Rectal smooth muscle tissue (tissue), 1 donor: ENCODE measurements around the gene SPATS2L.

Experiments
- H3K27ac ChIP-seq: one replicate; pipeline ENCODE4 v1.7.0; 2013; ENCODE audit warnings: low read depth, low read length, inconsistent platforms
- H3K27me3 ChIP-seq: one replicate; pipeline ENCODE4 v1.7.0; 2013; ENCODE audit warnings: low read length; ENCODE audit not compliant: control insufficient read depth, insufficient read depth
- H3K36me3 ChIP-seq: one replicate; pipeline ENCODE4 v1.7.0; 2013; ENCODE audit warnings: low read length; ENCODE audit not compliant: control insufficient read depth, insufficient read depth
- H3K4me1 ChIP-seq: one replicate; pipeline ENCODE4 v1.7.0; 2013; ENCODE audit warnings: low read length; ENCODE audit not compliant: control insufficient read depth, insufficient read depth
- H3K4me3 ChIP-seq: one replicate; pipeline ENCODE4 v1.7.0; 2013; ENCODE audit warnings: low read length
- H3K9ac ChIP-seq: one replicate; pipeline ENCODE4 v1.7.0; 2013; ENCODE audit warnings: low read length

Gene SPATS2L

GRCh38 chr2:200421270-200421669, 114.8 kb downstream of the SPATS2L start:
- no peak overlapping the region for H3K4me3 ChIP-seq
- peaks cover 11% of the 10 kb centered on the region for H3K36me3 ChIP-seq
- H3K9ac ChIP-seq: no peak overlapping the region
- no peak overlapping the region for H3K27ac ChIP-seq
- no peaks in the 10 kb centered on the region for H3K27me3 ChIP-seq
- H3K4me1 ChIP-seq: no peaks in the 10 kb centered on the region

- no peak overlapping the region for H3K4me3 ChIP-seq
- no peak overlapping the region for H3K9ac ChIP-seq
- H3K4me1 ChIP-seq: no peaks in the 10 kb centered on the region
- H3K27me3 ChIP-seq: no peaks in the 10 kb centered on the region
- no peak overlapping the region for H3K27ac ChIP-seq
- H3K36me3 ChIP-seq: peaks cover 11% of the 10 kb centered on the region
Observed at GRCh38 chr2:200422071-200422470, 115.6 kb downstream of the SPATS2L start.

DNA sequence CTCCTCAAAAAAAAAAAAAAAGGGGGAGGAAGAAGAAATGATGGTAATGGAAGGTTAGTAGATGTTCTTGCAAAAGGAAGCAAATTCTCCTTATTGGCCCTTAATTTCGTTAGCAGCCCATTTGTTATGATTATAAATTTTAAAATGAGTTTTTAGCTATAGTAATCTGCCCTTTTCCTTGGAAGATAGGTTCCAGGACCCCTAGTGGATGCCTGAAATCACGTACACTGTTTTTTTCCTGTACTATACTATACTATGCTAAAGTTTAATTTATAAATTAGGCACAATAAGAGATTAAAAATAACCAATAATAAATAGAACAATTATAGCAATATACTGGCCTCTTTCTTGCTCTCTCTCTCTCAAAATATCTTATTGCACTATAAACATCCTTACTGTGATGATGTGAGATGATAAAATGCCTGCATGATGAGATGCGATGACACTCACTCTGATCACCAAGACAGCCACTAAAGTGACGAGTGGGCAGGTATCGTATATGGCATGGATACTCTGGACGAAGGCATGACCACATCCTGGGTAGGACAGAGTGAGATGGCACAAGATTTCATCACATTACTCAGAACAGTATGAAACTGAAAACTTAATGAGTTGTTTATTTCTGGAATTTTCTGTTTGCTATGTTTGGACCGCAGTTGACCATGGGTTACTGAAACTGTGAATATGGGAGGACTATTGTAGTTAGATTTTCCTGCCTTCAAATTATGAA, 116.2 kb downstream of the SPATS2L start:
- Histone ChIP-seq H3K27ac (no peak overlapping the region), H3K4me1 (no peaks in the 10 kb centered on the region), H3K27me3 (no peaks in the 10 kb centered on the region), H3K9ac (no peak overlapping the region), H3K4me3 (no peak overlapping the region), H3K36me3 (peaks cover 11% of the 10 kb centered on the region)

- Histone ChIP-seq H3K4me1 (no peaks in the 10 kb centered on the region), H3K27ac (no peak overlapping the region), H3K36me3 (peaks cover 13% of the 10 kb centered on the region), H3K9ac (no peak overlapping the region), H3K4me3 (no peak overlapping the region), H3K27me3 (no peaks in the 10 kb centered on the region)
Observed at GRCh38 chr2:200423541-200423940, 117.0 kb downstream of the SPATS2L start.

DNA sequence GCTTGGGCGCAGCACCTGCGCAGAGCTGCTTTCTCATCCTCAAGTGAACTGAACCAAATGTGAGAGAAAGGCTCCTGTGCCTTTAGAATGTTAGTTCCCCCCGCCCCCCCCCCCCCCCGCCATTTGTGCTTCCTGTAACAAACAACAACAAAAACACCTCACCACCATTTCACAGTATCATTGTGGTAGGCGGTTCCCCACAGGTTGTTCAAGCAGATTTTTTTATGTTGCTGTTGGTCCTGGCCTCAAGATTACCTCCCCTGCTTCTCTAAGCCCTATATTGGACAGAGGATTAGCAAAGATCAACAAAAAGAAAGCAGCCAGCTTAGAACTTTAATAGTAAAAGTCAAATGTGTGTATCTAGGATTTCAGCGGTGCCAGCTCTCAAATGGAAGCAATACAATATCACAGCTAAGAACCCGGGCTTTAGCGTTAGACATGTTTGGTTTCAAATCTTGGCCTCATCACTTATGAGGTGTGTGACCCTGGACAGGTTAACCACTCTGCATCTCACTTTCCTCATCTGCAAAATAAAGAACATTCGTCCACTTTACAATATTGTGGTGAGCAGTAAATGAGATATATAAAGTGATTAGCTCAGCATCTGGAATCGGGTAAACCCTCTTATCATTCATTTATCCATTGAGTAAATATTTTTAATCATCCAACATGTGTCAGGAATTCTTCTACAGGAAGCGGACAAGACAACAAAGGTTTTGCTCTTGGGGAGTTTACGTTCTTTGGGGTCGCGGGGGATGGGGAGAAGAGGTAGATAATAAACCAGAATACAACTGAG, 118.7 kb downstream of the SPATS2L start:
- H3K4me1 ChIP-seq: no peaks in the 10 kb centered on the region
- H3K9ac ChIP-seq: no peak overlapping the region
- no peaks in the 10 kb centered on the region for H3K27me3 ChIP-seq

DNA sequence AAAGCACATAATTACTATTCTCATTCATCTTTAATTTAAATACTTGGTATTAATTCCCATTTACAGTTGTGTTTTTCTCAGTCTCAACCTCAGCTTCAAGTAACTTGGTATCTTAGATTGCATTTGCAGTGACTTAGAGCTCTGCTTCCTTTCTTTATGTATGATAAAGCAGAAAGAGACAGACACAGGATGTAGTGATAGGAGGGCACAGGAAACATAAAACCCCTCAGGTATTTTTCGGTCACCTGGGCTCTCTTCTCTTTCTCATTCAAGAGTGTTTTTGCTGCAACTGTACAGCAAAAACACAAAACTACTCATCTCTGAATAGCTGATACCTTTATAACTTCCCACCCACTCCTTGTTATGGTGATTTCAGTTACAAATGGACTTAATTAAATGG, 120.3 kb downstream of the SPATS2L start:
- Histone ChIP-seq H3K4me3 (no peak overlapping the region), H3K4me1 (no peaks in the 10 kb centered on the region), H3K27me3 (no peaks in the 10 kb centered on the region), H3K9ac (no peak overlapping the region), H3K36me3 (peaks cover 6% of the 10 kb centered on the region), H3K27ac (no peak overlapping the region)

More for the DNA sequence above, 118.7 kb downstream of the SPATS2L start:
- Histone ChIP-seq H3K4me3 (no peak overlapping the region), H3K27ac (no peak overlapping the region), H3K36me3 (peaks cover 11% of the 10 kb centered on the region)

DNA sequence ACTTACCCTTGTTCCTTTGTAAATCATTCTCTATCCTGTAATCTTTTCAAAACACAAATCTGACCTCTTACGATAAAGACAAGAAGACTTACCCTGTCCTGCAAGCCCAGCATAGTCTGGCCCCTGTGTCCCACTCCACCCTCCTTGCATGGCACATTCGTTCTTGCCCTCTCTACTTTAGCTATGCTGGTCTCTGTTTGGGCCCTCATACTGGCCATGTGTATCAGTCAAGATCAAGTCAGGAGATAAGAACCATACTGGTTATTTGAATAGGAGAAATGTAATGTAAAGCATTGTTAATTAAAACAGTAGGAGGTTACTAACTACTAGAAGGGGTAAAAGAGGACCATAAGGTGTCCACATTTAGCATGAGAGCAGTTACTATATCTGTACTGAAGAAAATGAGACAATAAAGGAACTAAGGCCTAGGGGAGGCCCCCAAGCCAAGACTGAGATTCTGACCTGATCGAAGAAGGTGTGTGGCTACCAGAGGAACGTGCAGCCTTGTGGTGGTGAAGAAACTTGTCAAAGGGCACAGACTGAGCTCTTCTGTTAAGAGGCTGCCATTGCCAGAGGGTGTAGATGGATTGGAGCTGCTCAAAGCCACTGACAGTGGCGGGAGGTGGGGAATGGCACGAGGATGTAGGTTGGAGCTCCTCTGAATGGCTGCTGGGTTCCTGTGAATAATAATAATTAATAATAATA, 122.6 kb downstream of the SPATS2L start:
- Histone ChIP-seq H3K27ac (no peak overlapping the region), H3K36me3 (peaks cover 6% of the 10 kb centered on the region), H3K4me1 (no peaks in the 10 kb centered on the region), H3K9ac (no peak overlapping the region), H3K27me3 (no peaks in the 10 kb centered on the region), H3K4me3 (no peak overlapping the region)

DNA sequence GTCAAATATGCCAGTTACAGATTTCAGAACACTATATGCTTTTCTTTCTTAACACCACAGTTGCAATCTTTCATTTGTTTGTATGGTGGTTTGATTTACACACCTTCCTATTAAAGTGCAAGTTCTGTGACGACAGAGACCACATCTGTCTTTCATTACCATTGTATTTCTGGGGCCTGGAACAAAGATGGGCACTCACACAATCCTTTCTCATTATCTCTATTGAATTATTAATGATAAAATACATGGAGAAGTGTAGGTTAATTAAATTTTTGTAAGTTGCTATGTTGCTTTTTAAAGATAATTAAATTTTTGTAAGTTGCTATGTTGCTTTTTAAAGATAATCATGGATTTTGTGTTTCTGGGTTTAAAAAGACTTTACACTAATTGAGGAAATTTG, 123.5 kb downstream of the SPATS2L start:
- Histone ChIP-seq H3K4me3 (no peak overlapping the region), H3K27ac (no peak overlapping the region), H3K4me1 (no peaks in the 10 kb centered on the region), H3K9ac (no peak overlapping the region), H3K27me3 (no peaks in the 10 kb centered on the region), H3K36me3 (peaks cover 6% of the 10 kb centered on the region)

DNA sequence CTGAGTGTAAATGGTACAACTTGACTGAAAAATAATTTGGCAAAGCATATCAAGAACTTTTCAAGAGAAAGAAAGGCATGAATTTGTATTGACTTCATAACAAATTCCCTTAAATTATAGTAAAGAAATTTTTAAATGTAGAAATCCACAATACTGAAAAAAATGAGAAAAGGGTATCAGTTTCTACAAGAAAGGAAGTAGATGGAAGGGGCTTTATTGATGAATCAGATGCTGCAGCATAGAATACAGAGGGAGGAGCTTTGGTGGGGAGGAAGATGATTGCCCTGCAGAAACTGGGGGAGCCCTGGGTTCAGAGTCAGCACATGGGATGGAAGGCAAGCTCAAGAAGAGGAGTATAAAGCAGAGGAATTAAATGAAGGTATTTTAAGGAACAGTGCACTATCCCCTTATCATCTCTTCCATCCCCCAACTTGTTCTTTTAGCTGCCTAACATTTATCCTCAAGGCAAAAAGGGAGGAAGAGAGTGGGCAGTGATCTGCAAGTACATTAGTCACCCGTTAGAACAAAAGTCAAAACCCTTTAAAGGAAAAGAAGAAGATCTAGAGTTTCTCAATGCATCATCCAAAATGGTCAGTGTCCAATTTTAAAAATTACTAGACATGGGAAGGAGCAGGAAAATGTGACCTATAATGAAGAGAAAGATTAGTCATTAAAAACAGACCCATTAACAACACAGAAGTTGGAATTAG, 125.7 kb downstream of the SPATS2L start:
- H3K27ac ChIP-seq: no peak overlapping the region
- H3K4me1 ChIP-seq: no peaks in the 10 kb centered on the region
- H3K27me3 ChIP-seq: no peaks in the 10 kb centered on the region
- H3K36me3 ChIP-seq: peaks cover 7% of the 10 kb centered on the region
- H3K4me3 ChIP-seq: no peak overlapping the region
- no peak overlapping the region for H3K9ac ChIP-seq

- Histone ChIP-seq H3K36me3 (peaks cover 2% of the 10 kb centered on the region), H3K27ac (no peak overlapping the region), H3K4me1 (no peaks in the 10 kb centered on the region), H3K9ac (no peak overlapping the region), H3K4me3 (no peak overlapping the region), H3K27me3 (no peaks in the 10 kb centered on the region)
Observed at GRCh38 chr2:200435379-200435778, 128.9 kb downstream of the SPATS2L start.

DNA sequence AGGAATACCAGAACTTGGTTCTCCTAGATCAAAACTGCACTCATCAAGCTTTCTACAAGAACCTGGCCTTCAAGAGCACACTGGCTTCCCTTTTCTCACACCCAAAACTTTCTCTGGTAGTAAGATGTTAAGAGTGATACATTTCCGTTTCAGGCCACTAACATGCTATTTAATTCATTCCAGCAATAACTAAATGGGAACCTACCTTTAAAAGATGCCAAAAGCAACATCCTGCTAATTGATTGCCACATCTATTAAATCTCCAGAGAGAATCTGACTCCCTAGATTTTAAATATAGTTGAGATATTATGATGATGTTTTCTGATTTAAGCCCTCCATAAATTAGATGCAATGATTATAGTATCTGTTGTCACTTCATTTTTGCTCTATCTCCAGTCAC, 131.8 kb downstream of the SPATS2L start:
- Histone ChIP-seq H3K4me1 (no peaks in the 10 kb centered on the region), H3K27me3 (no peaks in the 10 kb centered on the region), H3K27ac (no peak overlapping the region), H3K9ac (no peak overlapping the region), H3K36me3 (peaks cover 2% of the 10 kb centered on the region), H3K4me3 (no peak overlapping the region)

DNA sequence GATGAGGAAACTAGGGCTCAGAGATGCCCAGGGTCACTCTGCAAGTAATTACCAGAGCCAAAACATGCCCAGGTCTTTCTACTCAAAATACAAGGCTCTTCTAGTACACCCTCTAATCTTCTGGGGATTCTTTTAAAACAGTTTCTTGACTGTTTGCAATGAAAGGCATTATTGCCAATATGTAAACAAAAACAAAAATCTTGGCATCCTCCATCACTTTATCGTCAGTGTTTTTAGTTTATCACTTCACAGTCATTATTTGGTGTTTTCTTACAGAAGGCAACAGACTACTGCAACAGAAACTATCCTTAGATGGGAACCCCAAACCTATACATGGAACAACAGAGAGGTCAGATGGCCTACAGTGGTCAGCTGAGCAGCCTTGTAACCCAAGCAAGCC, 132.4 kb downstream of the SPATS2L start:
- no peak overlapping the region for H3K9ac ChIP-seq
- no peak overlapping the region for H3K27ac ChIP-seq
- H3K36me3 ChIP-seq: peaks cover 2% of the 10 kb centered on the region
- H3K4me1 ChIP-seq: no peaks in the 10 kb centered on the region
- no peaks in the 10 kb centered on the region for H3K27me3 ChIP-seq
- H3K4me3 ChIP-seq: no peak overlapping the region
